Upper lobe of left lung (tissue), 6 donors: ENCODE data around the gene DDIT3. TPM values are rescaled to one million over a fixed set of nuclear protein-coding genes. Genes with fewer than 3 reads are reported as not detected.
"Not testable (repeated sequence)": the region's sequence is repeated elsewhere in the genome, so short reads cannot be mapped to it uniquely, and the experiment has no call there.

Experiments used
- ATAC-seq, 2 donors: fragments of 200-7000 bp; cut with Tn5 transposase; one replicate each; pipeline ENCODE4 v1.9.1; 2022; ENCODE audit warnings: mild to moderate bottlenecking in 2 of 2, moderate library complexity in 2 of 2; ENCODE audit not compliant: low FRiP score in 2 of 2
- DNase-seq, 2 donors: peaks; one replicate each; pipeline ENCODE4 v3.0.0-alpha.2; 2019 to 2020
- H3K27ac ChIP-seq, 4 donors: fragments of 200-600 bp; sonication (generic); one replicate each; pipeline ENCODE4 v1.5.1; 2016 to 2019
- H3K27me3 ChIP-seq, 4 donors: fragments of 200-600 bp; sonication (generic); one replicate each; pipeline ENCODE4 v1.5.1; 2017 to 2019
- H3K36me3 ChIP-seq, 4 donors: fragments of 200-600 bp; sonication (generic); one replicate each; pipeline ENCODE4 v1.5.1; 2016 to 2019
- H3K4me1 ChIP-seq, 4 donors: fragments of 200-600 bp; sonication (generic); one replicate each; pipeline ENCODE4 v1.5.1; 2018 to 2019
- H3K4me3 ChIP-seq, 4 donors: fragments of 200-600 bp; sonication (generic); one replicate each; pipeline ENCODE4 v1.5.1; 2017 to 2019; ENCODE audit warnings: mild to moderate bottlenecking in 2 of 4, moderate library complexity in 1 of 4
- H3K9me3 ChIP-seq, 4 donors: fragments of 200-600 bp; sonication (generic); one replicate each; pipeline ENCODE4 v1.5.1; 2018 to 2019
- EP300 ChIP-seq, 4 donors: sonication (generic); formaldehyde crosslinking; IDR thresholded peaks; one replicate each; pipeline ENCODE4 v1.5.1; 2017; ENCODE audit warnings: antibody characterized with exemption in 4 of 4, control low read depth in 2 of 4
- POLR2A ChIP-seq, 4 donors: fragments of 450-650 bp; IDR thresholded peaks; one replicate each; pipeline ENCODE4 v1.5.1; 2016 to 2017; ENCODE audit warnings: antibody characterized with exemption in 4 of 4, mild to moderate bottlenecking in 2 of 4
- POLR2AphosphoS5 ChIP-seq, 2 donors: sonication (generic); formaldehyde crosslinking; IDR thresholded peaks; one replicate each; pipeline ENCODE4 v1.5.1; 2017; ENCODE audit warnings: antibody characterized with exemption in 2 of 2
- WGBS, 2 donors: methylation state at CpG; one replicate each; pipeline ENCODE4 v1.1.5; 2017 to 2018; 5-methylcytosine and 5-hydroxymethylcytosine counted together
- total RNA-seq, 6 donors: library from RNA; depleted of rRNA in 4 of 6; stranded (reverse); fragments of >200 nt in 4 of 6; gene quantifications; one replicate each; pipeline versions ENCODE4 v1.1.0 to v1.2.1, GENCODE V29; 2016 to 2021
- TF ChIP-seq, protein P1 (sequence below), 6 experiments: fragments of 450-650 bp in 4 of 6; fragments of 200-600 bp in 2 of 6; sonication (generic) in 2 of 6; IDR thresholded peaks; one replicate each; pipeline ENCODE4 v1.5.1; 2016 to 2019; ENCODE audit warnings: antibody characterized with exemption in 6 of 6
- donor health status: DM: no; HTN: no; CAD: no; lungs with moderate emphysema.
- donor health status: DM: no; HTN: yes; CAD: no; lungs with severe emphysema.

The DDIT3 gene
- total RNA-seq, 6 donors from 2014 or later, result 26.1 to 45.1 (median 33.1) TPM

DNA sequence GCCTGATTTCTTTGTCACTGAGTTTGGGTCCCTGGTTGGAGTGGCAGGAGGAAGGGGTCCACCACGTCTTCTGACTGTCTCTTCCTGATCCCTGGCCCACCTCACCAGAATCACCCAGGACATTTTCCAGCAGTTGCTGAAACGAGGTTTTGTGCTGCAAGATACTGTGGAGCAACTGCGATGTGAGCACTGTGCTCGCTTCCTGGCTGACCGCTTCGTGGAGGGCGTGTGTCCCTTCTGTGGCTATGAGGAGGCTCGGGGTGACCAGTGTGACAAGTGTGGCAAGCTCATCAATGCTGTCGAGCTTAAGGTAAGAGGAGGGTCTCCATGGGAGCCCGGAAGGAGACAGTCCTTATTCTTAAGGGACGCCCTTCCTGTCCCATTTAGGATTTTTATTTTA, 20.1 kb downstream of the DDIT3 start:
- no peaks in the 10 kb centered on the region for H3K27me3 ChIP-seq
- ATAC-seq (no peak), DNase-seq (no peak)
- no peak overlapping the region for H3K4me3 ChIP-seq
- no peaks in the 10 kb centered on the region for H3K9me3 ChIP-seq
- peaks cover 16 to 96% (median 76%) of the 10 kb centered on the region in 4 donors for H3K36me3 ChIP-seq
- 80 to 85% methylated on average over 11 of the region's 11 CpGs for WGBS, 2 donors
- no peaks in the 10 kb centered on the region for H3K4me1 ChIP-seq
- no peak for TF ChIP-seq EP300 (IDR thresholded peaks at IDR 0.05)
- no peak overlapping the region for H3K27ac ChIP-seq

DNA sequence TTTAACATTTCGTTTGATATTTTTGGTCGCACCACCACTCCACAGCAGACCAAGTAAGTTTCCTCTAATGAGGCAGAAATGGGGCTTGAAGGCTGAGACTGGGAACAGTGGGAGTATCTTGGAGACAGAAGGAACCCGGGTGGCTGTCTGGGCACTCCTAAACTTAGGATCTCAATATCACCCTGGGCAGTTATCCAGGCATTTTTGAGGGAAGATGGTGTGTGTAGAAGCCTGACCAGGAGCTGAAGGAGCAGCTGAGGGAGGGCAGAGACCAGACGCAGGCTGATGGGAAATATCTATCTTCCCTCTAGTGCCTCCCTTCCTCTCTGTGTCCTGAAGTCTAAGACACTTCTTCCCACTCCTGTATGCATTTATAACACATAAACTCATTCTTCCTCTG, 21.7 kb downstream of the DDIT3 start:
- Histone ChIP-seq H3K27me3 (no peaks in the 10 kb centered on the region), H3K4me1 (no peaks in the 10 kb centered on the region), H3K36me3 (peaks cover 15 to 91% (median 63%) of the 10 kb centered on the region in 4 donors), H3K9me3 (no peaks in the 10 kb centered on the region), H3K4me3 (no peak overlapping the region), H3K27ac (no peak overlapping the region)
- DNase-seq (no peak), ATAC-seq (peak in 1 of 2 donors; percentile 46)
- TF ChIP-seq POLR2A (IDR thresholded peaks at IDR 0.05) (no peak), POLR2AphosphoS5 (IDR thresholded peaks at IDR 0.05) (no peak)
- TF ChIP-seq, protein P1, sequence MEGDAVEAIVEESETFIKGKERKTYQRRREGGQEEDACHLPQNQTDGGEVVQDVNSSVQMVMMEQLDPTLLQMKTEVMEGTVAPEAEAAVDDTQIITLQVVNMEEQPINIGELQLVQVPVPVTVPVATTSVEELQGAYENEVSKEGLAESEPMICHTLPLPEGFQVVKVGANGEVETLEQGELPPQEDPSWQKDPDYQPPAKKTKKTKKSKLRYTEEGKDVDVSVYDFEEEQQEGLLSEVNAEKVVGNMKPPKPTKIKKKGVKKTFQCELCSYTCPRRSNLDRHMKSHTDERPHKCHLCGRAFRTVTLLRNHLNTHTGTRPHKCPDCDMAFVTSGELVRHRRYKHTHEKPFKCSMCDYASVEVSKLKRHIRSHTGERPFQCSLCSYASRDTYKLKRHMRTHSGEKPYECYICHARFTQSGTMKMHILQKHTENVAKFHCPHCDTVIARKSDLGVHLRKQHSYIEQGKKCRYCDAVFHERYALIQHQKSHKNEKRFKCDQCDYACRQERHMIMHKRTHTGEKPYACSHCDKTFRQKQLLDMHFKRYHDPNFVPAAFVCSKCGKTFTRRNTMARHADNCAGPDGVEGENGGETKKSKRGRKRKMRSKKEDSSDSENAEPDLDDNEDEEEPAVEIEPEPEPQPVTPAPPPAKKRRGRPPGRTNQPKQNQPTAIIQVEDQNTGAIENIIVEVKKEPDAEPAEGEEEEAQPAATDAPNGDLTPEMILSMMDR (IDR thresholded peaks at IDR 0.05), result no peak
- 94 to 100% methylated on average over 4 of the region's 4 CpGs for WGBS, 2 donors

GRCh38 chr12:57498132-57498502, 22.2 kb downstream of the DDIT3 start:
- Histone ChIP-seq H3K9me3 (no peaks in the 10 kb centered on the region), H3K4me3 (no peak overlapping the region), H3K27ac (no peak overlapping the region), H3K36me3 (peaks cover 15 to 86% (median 58%) of the 10 kb centered on the region in 4 donors), H3K4me1 (no peaks in the 10 kb centered on the region), H3K27me3 (no peaks in the 10 kb centered on the region)
- TF ChIP-seq, protein P1 (IDR thresholded peaks at IDR 0.05), result no peak
- TF ChIP-seq POLR2A (IDR thresholded peaks at IDR 0.05) (no peak), EP300 (IDR thresholded peaks at IDR 0.05) (no peak), POLR2AphosphoS5 (IDR thresholded peaks at IDR 0.05) (no peak)
- 91 to 93% methylated on average over 9 of the region's 9 CpGs for WGBS, 2 donors
- ATAC-seq, result peak in 1 of 2 donors; percentile 51
- DNase-seq, result no peak

- Histone ChIP-seq H3K4me3 (no peak overlapping the region), H3K9me3 (no peaks in the 10 kb centered on the region), H3K27me3 (no peaks in the 10 kb centered on the region), H3K27ac (no peak overlapping the region), H3K4me1 (no peaks in the 10 kb centered on the region), H3K36me3 (peaks cover 15 to 86% (median 54%) of the 10 kb centered on the region in 4 donors)
- ATAC-seq, result peak in 1 of 2 donors; percentile 19
- no peak for DNase-seq
- TF ChIP-seq POLR2AphosphoS5 (IDR thresholded peaks at IDR 0.05) (no peak), POLR2A (IDR thresholded peaks at IDR 0.05) (no peak), EP300 (IDR thresholded peaks at IDR 0.05) (no peak)
- TF ChIP-seq, protein P1 (IDR thresholded peaks at IDR 0.05), result no peak
- 90 to 91% methylated on average over 12 of the region's 12 CpGs for WGBS, 2 donors
Measured at GRCh38 chr12:57497223-57498131, 22.8 kb downstream of the DDIT3 start.

GRCh38 chr12:57496822-57497221, 23.5 kb downstream of the DDIT3 start:
- ATAC-seq (peak in 1 of 2 donors; percentile 15), DNase-seq (no peak)
- Histone ChIP-seq H3K9me3 (no peaks in the 10 kb centered on the region), H3K36me3 (peaks cover 17 to 85% (median 55%) of the 10 kb centered on the region in 4 donors), H3K4me3 (no peak overlapping the region), H3K27me3 (no peaks in the 10 kb centered on the region), H3K27ac (no peak overlapping the region), H3K4me1 (no peaks in the 10 kb centered on the region)
- TF ChIP-seq POLR2AphosphoS5 (IDR thresholded peaks at IDR 0.05) (no peak), POLR2A (IDR thresholded peaks at IDR 0.05) (no peak), EP300 (IDR thresholded peaks at IDR 0.05) (no peak)
- TF ChIP-seq, protein P1 (IDR thresholded peaks at IDR 0.05), result no peak

DNA sequence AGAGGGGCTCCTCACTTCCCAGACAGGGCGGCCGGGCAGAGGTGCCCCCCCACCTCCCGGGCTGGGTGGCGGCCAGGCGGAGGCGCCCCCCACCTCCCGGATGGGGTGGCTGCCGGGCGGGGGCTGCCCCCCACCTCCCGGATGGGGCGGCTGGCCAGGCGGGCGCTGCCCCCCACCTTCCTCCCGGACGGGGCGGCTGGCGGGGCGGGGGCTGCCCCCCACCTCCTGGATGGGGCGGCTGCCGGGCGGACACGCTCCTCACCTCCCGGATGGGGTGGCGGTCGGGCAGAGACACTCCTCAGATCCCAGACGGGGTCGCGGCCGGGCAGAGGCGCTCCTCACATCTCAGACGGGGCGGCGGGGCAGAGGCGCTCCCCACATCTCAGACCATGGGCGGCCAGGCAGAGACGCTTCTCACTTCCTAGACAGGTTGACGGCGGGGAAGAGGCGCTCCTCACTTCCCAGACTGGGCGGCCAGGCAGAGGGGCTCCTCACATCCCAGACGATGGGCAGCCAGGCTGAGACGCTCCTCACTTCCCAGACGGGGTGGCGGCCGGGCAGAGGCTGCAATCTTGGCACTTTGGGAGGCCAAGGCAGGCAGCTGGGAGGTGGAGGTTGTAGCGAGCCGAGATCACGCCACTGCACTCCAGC, 25.1 kb downstream of the DDIT3 start:
- 94% methylated on average over 2 to 27 of the region's 48 CpGs for WGBS, 2 donors
- H3K36me3 ChIP-seq, result peaks cover 22 to 85% (median 55%) of the 10 kb centered on the region in 4 donors
- not testable (repeated sequence) for H3K27me3 ChIP-seq, H3K4me1 ChIP-seq, H3K4me3 ChIP-seq, H3K9me3 ChIP-seq, H3K27ac ChIP-seq, ATAC-seq
- peak in 1 of 2 donors; percentile 65 for DNase-seq
